ENCODE measurements around the gene CCDC40.

- TF ChIP-seq CTCF (IDR thresholded peaks at IDR 0.05) (no peak), POLR2A (IDR thresholded peaks at IDR 0.05) (no peak)
Measured at GRCh38 chr17:80000136-80000535, 36.3 kb upstream of the CCDC40 start.

Measured in thyroid gland (tissue), 4 donors.